ENCODE data around the gene CHST11. TPM values are rescaled to one million over a fixed set of nuclear protein-coding genes. Genes with fewer than 3 reads are reported as not detected.

Gene CHST11
- total RNA-seq, 1 experiment from 2014 or later = 6.7 TPM

DNA sequence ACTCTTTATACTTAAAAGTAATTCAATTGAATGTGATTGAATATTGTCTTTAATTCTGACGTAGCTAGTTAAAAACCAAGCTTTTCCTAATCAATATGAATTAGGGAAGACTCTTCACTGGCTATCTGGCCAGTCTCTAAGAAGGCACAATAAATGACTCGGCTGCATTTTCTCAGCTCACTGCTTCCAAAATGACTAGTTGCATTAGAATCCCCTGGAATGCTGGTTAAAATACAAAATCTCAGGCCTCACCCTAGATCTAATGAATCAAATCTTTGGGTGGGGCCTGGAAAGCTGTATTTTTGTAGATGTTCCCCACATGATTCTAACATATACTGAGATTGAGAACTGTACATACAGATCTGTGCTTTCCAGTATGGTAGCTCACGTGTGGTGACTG lies 242.1 kb downstream of the CHST11 start:
- H3K4me1 Mint-ChIP-seq = peaks cover 23 to 35% of the 10 kb centered on the region in 2 experiments
- no peak overlapping the region for H2AK5ac ChIP-seq (ENCODE audit: insufficient read length, low read length)
- TF ChIP-seq, protein P1, sequence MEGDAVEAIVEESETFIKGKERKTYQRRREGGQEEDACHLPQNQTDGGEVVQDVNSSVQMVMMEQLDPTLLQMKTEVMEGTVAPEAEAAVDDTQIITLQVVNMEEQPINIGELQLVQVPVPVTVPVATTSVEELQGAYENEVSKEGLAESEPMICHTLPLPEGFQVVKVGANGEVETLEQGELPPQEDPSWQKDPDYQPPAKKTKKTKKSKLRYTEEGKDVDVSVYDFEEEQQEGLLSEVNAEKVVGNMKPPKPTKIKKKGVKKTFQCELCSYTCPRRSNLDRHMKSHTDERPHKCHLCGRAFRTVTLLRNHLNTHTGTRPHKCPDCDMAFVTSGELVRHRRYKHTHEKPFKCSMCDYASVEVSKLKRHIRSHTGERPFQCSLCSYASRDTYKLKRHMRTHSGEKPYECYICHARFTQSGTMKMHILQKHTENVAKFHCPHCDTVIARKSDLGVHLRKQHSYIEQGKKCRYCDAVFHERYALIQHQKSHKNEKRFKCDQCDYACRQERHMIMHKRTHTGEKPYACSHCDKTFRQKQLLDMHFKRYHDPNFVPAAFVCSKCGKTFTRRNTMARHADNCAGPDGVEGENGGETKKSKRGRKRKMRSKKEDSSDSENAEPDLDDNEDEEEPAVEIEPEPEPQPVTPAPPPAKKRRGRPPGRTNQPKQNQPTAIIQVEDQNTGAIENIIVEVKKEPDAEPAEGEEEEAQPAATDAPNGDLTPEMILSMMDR (conservative IDR thresholded peaks at IDR 0.05) = no peak
- no peak overlapping the region for H2AFZ ChIP-seq (ENCODE audit: low read length)
- no peak overlapping the region for H3K9ac ChIP-seq (ENCODE audit: extremely low read depth, insufficient read length, low read length)
- no peak overlapping the region for H3K14ac ChIP-seq (ENCODE audit: insufficient read depth, low read length)
- no peak overlapping the region for H3K56ac ChIP-seq (ENCODE audit: insufficient read length, low read depth, low read length)
- no peak overlapping the region for H3K27ac ChIP-seq (ENCODE audit: insufficient read length, low read depth, low read length)
- WGBS (ENCODE audit: extremely low coverage, insufficient read length, low lambda C conversion rate) = no CpG with 5 or more reads among the region's 3 CpGs
- H2BK5ac ChIP-seq (ENCODE audit: insufficient read length, low read length) = no peak overlapping the region
- H3K27ac Mint-ChIP-seq = no peak overlapping the region
- H3K9me3 ChIP-seq (ENCODE audit: control insufficient read depth, low read depth, low read length) = no peaks in the 10 kb centered on the region
- H3T11ph ChIP-seq (ENCODE audit: low read length) = no peak overlapping the region
- H3K27me3 Mint-ChIP-seq (ENCODE audit: low read depth) = no peaks in the 10 kb centered on the region
- no peak overlapping the region for H3K4me2 ChIP-seq (ENCODE audit: insufficient read depth, insufficient read length, low read length)
- H3K4ac ChIP-seq (ENCODE audit: low read depth, low read length) = no peak overlapping the region
- DNase-seq = no peak
- H4K8ac ChIP-seq (replicated peaks; ENCODE audit: insufficient read length, low read depth, low read length) = no peak overlapping the region
- H3K36me3 Mint-ChIP-seq (ENCODE audit: insufficient read depth in 1 of 3, low read depth in 3 of 3) = no peaks in the 10 kb centered on the region; a peak in 2 of 7 replicates
- no peaks in the 10 kb centered on the region for H4K20me1 ChIP-seq (ENCODE audit: control insufficient read depth, insufficient read depth, insufficient read length)
- no peak overlapping the region for H2BK12ac ChIP-seq (ENCODE audit: insufficient read length, low read depth, low read length)
- H3K79me1 ChIP-seq (ENCODE audit: insufficient read depth, low read depth, low read length, poor library complexity, severe bottlenecking) = no peaks in the 10 kb centered on the region
- no peak overlapping the region for H4K91ac ChIP-seq (ENCODE audit: insufficient read length, low read depth, low read length)
- H3K79me2 ChIP-seq (ENCODE audit: insufficient read depth, low read length) = no peaks in the 10 kb centered on the region
- H3K4me1 ChIP-seq (ENCODE audit: insufficient read depth, low read length) = no peaks in the 10 kb centered on the region; the same call in 1 of the 2 replicates
- no peak overlapping the region for H2BK120ac ChIP-seq (ENCODE audit: low read depth, low read length, poor library complexity, severe bottlenecking)
- H3K18ac ChIP-seq (ENCODE audit: insufficient read length, low read depth, low read length) = no peak overlapping the region
- no peaks in the 10 kb centered on the region for H3K27me3 ChIP-seq (ENCODE audit: insufficient read depth, low read length)
- H3K23me2 ChIP-seq (ENCODE audit: insufficient read length, low read depth, low read length, poor library complexity, severe bottlenecking) = no peaks in the 10 kb centered on the region
- no peak overlapping the region for H3K23ac ChIP-seq (ENCODE audit: insufficient read length, low read depth, low read length)
- no peak overlapping the region for H4K5ac ChIP-seq (ENCODE audit: insufficient read length, low read depth, low read length)
- no peaks in the 10 kb centered on the region for H3K9me3 Mint-ChIP-seq
- no peak overlapping the region for H2BK20ac ChIP-seq (ENCODE audit: low read depth, low read length, poor library complexity, severe bottlenecking)
- no peak overlapping the region for H3K4me3 Mint-ChIP-seq
- H2BK15ac ChIP-seq (ENCODE audit: low read depth, low read length) = no peak overlapping the region
